SK-N-MC (cell line): ENCODE results near the gene GSTT2B.
"Not testable (repeated sequence)": the region's sequence is repeated elsewhere in the genome, so short reads cannot be mapped to it uniquely, and the experiment has no call there.

Experiments
- DNase-seq: peaks from one replicate; pipeline ENCODE4 v3.0.0-alpha.2; 2011; ENCODE audit warnings: low read depth, low spot score
- H3K27ac ChIP-seq: fragments of 200-600 bp; sonication (generic); 2 replicates; pipeline ENCODE4 v1.5.1; 2016; ENCODE audit warnings: mixed run types
- H3K36me3 ChIP-seq: fragments of 200-600 bp; sonication (generic); 2 replicates; pipeline ENCODE4 v1.6.1; 2017; ENCODE audit warnings: antibody characterized with exemption, low read length, mixed read lengths; ENCODE audit not compliant: insufficient read depth
- H3K4me3 ChIP-seq: fragments of 200-600 bp; sonication (generic); 2 replicates; pipeline ENCODE4 v1.5.1; 2016
- H3K9ac ChIP-seq: fragments of 200-600 bp; sonication (generic); 2 replicates; pipeline ENCODE4 v1.8.0; 2017; ENCODE audit warnings: mixed run types, mixed read lengths; ENCODE audit not compliant: insufficient read length
- H3K9me3 ChIP-seq: fragments of 200-600 bp; sonication (generic); 2 replicates; pipeline ENCODE4 v1.6.1; 2017; ENCODE audit warnings: low read depth, mild to moderate bottlenecking, antibody characterized with exemption, low read length, moderate library complexity, mixed read lengths
- EZH2 ChIP-seq: fragments of 200-600 bp; sonication (generic); IDR thresholded peaks from one replicate; pipeline ENCODE4 v1.6.1; 2017; ENCODE audit warnings: antibody characterized with exemption
- FOXP2 ChIP-seq: optimal IDR thresholded peaks from 2 replicates; pipeline ENCODE3; 2011; ENCODE audit warnings: mild to moderate bottlenecking, moderate library complexity; ENCODE audit not compliant: insufficient read depth; ENCODE audit errors: extremely low read length, control extremely low read depth
- POLR2AphosphoS5 ChIP-seq: IDR thresholded peaks from 2 replicates; pipeline ENCODE4 v1.6.1; 2012; ENCODE audit warnings: mild to moderate bottlenecking, low read depth, low read length, borderline replicate concordance

The GSTT2B gene

DNA sequence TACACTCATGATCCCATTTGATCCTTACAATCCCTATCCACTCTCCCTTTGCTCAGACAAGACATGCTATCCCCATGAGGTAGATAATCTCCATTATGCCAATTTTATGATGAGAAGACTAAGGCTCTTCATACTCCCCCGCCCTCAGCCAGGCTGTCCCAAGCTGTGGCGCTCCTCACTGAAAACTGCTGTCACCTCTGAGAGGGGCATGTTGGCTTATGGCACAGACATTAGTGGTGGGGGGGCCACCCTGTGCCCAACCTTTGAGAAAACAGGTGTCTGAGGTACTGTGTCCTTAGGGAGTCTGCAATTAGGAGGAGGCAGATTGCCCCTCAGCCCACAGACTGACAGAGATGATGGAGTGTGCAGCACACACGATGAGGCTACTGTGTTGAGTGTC lies 8.1 kb upstream of the GSTT2B start:
- DNase-seq = no peak
- H3K27ac ChIP-seq = no peak overlapping the region
- H3K9ac ChIP-seq = no peak overlapping the region
- H3K36me3 ChIP-seq = peaks cover 22% of the 10 kb centered on the region
- TF ChIP-seq POLR2AphosphoS5 = no peak
- TF ChIP-seq EZH2 = no peak
- no peak for TF ChIP-seq FOXP2
- H3K9me3 ChIP-seq = no peaks in the 10 kb centered on the region
- no peak overlapping the region for H3K4me3 ChIP-seq

DNA sequence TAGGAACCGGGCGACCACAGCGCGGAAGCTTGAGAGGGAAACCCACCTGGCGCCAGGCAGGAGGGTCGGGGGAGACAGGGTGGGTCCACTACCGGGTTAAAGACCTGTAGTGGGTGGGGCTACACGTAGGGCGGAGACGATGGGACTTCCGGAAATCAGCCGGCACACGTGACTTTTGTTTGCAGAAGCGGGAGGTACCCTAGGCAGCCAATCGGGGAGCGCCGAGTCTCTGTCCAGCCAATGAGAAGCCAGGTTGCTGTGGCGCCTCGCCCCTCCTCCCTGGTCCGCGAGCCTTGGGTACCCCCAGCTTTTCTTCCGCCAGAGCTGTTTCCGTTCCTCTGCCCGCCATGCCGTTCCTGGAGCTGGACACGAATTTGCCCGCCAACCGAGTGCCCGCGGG lies 5.6 kb upstream of the GSTT2B start, which contains the start of gene DDTL:
Gene DDTL, plus strand, starts transcription at position 321 of the 400 bp plus-strand sequence. Its CDS starts 27 bp downstream, at position 348.
- H3K9me3 ChIP-seq, DNase-seq, H3K4me3 ChIP-seq, H3K9ac ChIP-seq, H3K27ac ChIP-seq: not testable (repeated sequence)
- peaks cover 18% of the 10 kb centered on the region for H3K36me3 ChIP-seq

DNA sequence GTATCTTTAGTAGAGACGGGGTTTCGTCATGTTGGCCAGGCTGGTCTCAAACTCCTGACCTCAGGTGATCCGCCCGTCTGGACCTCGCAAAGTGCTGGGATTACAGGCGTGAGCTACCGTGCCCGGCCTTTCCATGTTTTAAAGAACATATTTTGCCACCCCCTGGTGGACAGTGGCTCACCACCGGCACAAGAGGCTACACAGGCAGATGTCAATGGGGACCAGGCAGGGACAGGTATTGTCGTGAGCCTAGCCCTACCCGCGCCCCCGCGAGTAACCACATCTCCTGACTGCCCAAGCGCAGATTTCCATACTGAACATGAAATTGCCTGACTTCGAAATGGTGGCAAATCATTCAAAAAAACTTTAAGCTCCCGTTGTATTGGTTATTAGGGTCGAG lies 5.1 kb upstream of the GSTT2B start:
- peaks cover 13% of the 10 kb centered on the region for H3K36me3 ChIP-seq
- H3K9ac ChIP-seq, H3K9me3 ChIP-seq, H3K4me3 ChIP-seq, DNase-seq, H3K27ac ChIP-seq: not testable (repeated sequence)

GRCh38 chr22:23956301-23956900 lies 4.6 kb downstream of the GSTT2B start:
- not testable (repeated sequence) for H3K27ac ChIP-seq, H3K9me3 ChIP-seq, H3K4me3 ChIP-seq, H3K36me3 ChIP-seq, H3K9ac ChIP-seq
- peak; percentile 12 for DNase-seq

- not testable (repeated sequence) for H3K9me3 ChIP-seq, H3K9ac ChIP-seq, DNase-seq, H3K27ac ChIP-seq, H3K4me3 ChIP-seq, H3K36me3 ChIP-seq
Measured at GRCh38 chr22:23955886-23956285, 5.1 kb downstream of the GSTT2B start.

DNA sequence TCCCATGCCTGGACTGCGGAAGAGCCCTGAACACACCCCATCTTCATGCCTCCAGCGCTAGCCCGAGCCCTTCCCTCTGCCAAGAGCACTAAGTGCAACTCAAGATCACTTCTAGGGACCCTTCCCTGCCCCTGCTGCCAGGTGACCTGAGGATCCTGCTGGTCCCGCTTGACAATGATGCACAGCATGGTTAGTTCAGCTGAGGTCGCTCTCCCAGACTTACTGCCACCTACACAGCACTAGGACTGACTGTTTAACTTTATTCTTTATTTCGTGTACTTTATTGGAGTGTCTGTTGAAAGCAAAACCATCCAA lies 6.0 kb downstream of the GSTT2B start:
- H3K36me3 ChIP-seq, H3K4me3 ChIP-seq, H3K9me3 ChIP-seq, H3K27ac ChIP-seq, H3K9ac ChIP-seq, DNase-seq: not testable (repeated sequence)

DNA sequence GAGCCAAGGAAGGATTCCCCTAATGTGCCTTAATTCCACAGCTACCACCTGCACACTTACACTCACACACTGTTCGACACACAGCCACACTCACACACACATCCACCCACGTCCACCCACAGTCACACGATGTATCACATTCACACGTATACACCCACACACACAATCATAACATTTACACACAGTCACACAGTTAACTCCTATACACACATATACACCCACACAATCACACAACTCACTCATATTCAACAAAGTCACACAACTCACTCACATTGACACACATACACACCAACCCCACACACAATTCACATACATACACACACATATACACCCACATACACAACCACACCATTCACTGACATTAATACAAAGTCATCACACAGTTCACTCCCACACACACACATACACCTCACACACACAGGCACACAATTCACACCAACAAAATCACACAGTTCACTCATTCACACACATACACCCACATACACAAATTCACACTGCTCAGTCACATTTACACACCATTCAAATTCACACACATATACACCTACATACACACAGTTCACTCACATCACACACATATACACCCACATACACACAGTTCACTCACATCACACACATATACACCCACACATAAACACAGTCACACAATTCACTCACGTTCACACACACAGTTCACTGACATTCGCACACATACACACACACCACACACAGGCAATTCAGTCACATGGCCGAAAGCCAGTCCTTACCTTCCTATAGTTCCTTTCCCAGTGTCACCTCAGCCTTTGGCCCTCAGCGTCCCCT lies 6.6 kb downstream of the GSTT2B start:
- H3K4me3 ChIP-seq, H3K27ac ChIP-seq, H3K9ac ChIP-seq, H3K36me3 ChIP-seq, DNase-seq, H3K9me3 ChIP-seq: not testable (repeated sequence)

GRCh38 chr22:23953485-23953884 lies 7.5 kb downstream of the GSTT2B start:
- H3K9ac ChIP-seq, H3K4me3 ChIP-seq, H3K36me3 ChIP-seq, H3K27ac ChIP-seq, DNase-seq, H3K9me3 ChIP-seq: not testable (repeated sequence)

- not testable (repeated sequence) for DNase-seq, H3K4me3 ChIP-seq, H3K36me3 ChIP-seq, H3K27ac ChIP-seq, H3K9ac ChIP-seq, H3K9me3 ChIP-seq
Measured at GRCh38 chr22:23952794-23953405, 8.1 kb downstream of the GSTT2B start.

- H3K9ac ChIP-seq, H3K9me3 ChIP-seq: not testable (repeated sequence)
Measured at GRCh38 chr22:23951383-23951782, 9.6 kb downstream of the GSTT2B start.

DNA sequence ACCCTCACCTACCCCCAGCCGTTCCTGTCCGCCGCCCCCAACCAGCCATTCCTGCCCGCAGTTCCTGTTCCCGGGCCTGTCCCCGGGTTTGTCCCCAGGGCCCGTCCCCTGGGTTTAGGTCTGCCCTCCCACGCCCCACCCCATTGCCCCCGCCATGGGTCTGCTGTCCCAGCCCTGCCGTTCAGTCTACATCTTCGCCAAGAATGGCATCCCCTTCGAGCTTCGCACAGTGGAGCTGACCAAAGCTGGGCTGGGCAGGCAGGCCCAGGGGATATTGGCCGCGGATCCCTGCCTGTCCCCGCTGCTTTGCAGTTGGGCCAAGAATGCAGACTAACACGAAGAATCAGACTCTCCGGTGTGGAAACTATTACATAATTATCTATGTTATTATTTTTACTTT lies 11.2 kb downstream of the GSTT2B start:
- H3K9ac ChIP-seq, H3K27ac ChIP-seq, H3K36me3 ChIP-seq, H3K9me3 ChIP-seq, DNase-seq, H3K4me3 ChIP-seq: not testable (repeated sequence)

More at GRCh38 chr22:23951383-23951782, 9.6 kb downstream of the GSTT2B start:
- H3K36me3 ChIP-seq, H3K4me3 ChIP-seq, DNase-seq, H3K27ac ChIP-seq: not testable (repeated sequence)

GRCh38 chr22:23947391-23947790 lies 13.6 kb downstream of the GSTT2B start:
- H3K4me3 ChIP-seq, H3K9ac ChIP-seq, H3K27ac ChIP-seq, DNase-seq, H3K36me3 ChIP-seq, H3K9me3 ChIP-seq: not testable (repeated sequence)

DNA sequence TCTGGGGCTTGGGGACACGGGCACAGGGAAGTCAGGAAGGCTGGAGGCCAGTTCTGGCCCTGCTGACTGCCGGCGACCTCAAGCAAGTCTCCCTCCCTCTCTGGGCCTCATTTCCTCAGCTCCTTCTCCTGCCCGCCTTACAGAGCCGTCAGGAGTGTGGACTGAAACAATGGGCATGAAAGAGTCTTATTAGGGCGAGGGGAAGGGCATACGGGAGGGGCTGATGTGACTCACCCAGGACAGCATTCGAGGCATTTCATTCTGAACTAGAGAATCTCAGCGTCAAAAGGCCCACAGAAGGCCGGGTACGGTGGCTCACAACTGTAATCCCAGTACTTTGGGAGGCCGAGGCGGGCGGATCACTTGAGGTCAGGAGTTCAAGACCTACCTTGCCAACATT lies 20.8 kb downstream of the GSTT2B start:
- DNase-seq, H3K9me3 ChIP-seq, H3K4me3 ChIP-seq, H3K36me3 ChIP-seq, H3K9ac ChIP-seq, H3K27ac ChIP-seq: not testable (repeated sequence)
